ENCODE measurements around the gene RAC2.
A peak's percentile ranks its signal among the peaks of the same experiment; 100 is the strongest.
"Not testable (repeated sequence)": the region's sequence is repeated elsewhere in the genome, so short reads cannot be mapped to it uniquely, and the experiment has no call there.

RAC2 gene

GRCh38 chr22:37201443-37201820 lies 42.6 kb downstream of the RAC2 start:
- not testable (repeated sequence) for DNase-seq

GRCh38 chr22:37199760-37200108 lies 44.3 kb downstream of the RAC2 start:
- DNase-seq, result peak in 1 of 2 experiments; percentile 67

- DNase-seq, result peak; percentile 89 to 96
These were observed 44.8 kb downstream of the RAC2 start for GRCh38 chr22:37199103-37199759.

GRCh38 chr22:37198258-37199102 lies 45.6 kb downstream of the RAC2 start:
- peak; percentile 21 to 67 for DNase-seq

- DNase-seq, result no peak
These were observed 46.4 kb downstream of the RAC2 start for GRCh38 chr22:37197451-37198257.

- no peak for DNase-seq
These were observed 47.3 kb downstream of the RAC2 start for GRCh38 chr22:37196539-37197450.

- DNase-seq, result no peak
These were observed 48.1 kb downstream of the RAC2 start for GRCh38 chr22:37195921-37196320.

- no peak for DNase-seq
These were observed 49.3 kb downstream of the RAC2 start for GRCh38 chr22:37194750-37195149.

- DNase-seq, result no peak
These were observed 50.4 kb downstream of the RAC2 start for GRCh38 chr22:37193629-37194191.

- no peak for DNase-seq
These were observed 51.3 kb downstream of the RAC2 start for GRCh38 chr22:37192741-37193140.

- no peak for DNase-seq
These were observed 51.9 kb downstream of the RAC2 start for GRCh38 chr22:37192204-37192603.

GRCh38 chr22:37190262-37190780 lies 53.7 kb downstream of the RAC2 start:
- no peak for DNase-seq

- no peak for DNase-seq
These were observed 55.1 kb downstream of the RAC2 start for GRCh38 chr22:37188901-37189466.

GRCh38 chr22:37187891-37188761 lies 55.9 kb downstream of the RAC2 start, which contains the start of gene C1QTNF6:
Gene C1QTNF6, minus strand, starts transcription at chr22:37188247. Its CDS starts 34 bp downstream, at chr22:37188213.
- peak in 1 of 2 experiments; percentile 58 for DNase-seq

- DNase-seq, result peak in 1 of 2 experiments; percentile 58
These were observed 56.5 kb downstream of the RAC2 start for GRCh38 chr22:37187552-37187890.

- DNase-seq, result no peak
These were observed 57.0 kb downstream of the RAC2 start for GRCh38 chr22:37186997-37187522.

GRCh38 chr22:37186228-37186996 lies 57.7 kb downstream of the RAC2 start:
- DNase-seq, result peak; percentile 35 to 44

GRCh38 chr22:37185646-37186227 lies 58.3 kb downstream of the RAC2 start:
- DNase-seq, result no peak

Measured in NCI-H526 (cell line).